Measurements from ENCODE around the gene ZNF865. TPM values are rescaled to one million over a fixed set of nuclear protein-coding genes. Genes with fewer than 3 reads are reported as not detected.

ZNF865 gene
- total RNA-seq, 3 donors from 2014 or later (not counting 1 experiment from before 2014, with no cell fraction given) = 18.5 to 22.1 (median 20.9) TPM

- H3K36me3 ChIP-seq (ENCODE audit: control insufficient read depth, insufficient read depth, low read length) = no peaks in the 10 kb centered on the region
- H3K4me3 ChIP-seq (ENCODE audit: low read length) = peak overlapping the region; percentile 71
- peak overlapping the region; percentile 100 for H3K4me3 Mint-ChIP-seq
- peaks cover 62% of the 10 kb centered on the region for H3K4me1 ChIP-seq (ENCODE audit: control insufficient read depth, insufficient read depth, low read length)
- no peak for TF ChIP-seq CTCF (IDR thresholded peaks at IDR 0.05)
- H3K9me3 ChIP-seq (ENCODE audit: control insufficient read depth, insufficient read depth, low read length) = no peaks in the 10 kb centered on the region
- intact Hi-C loops (cut with micrococcal nuclease) = loop anchor here (1.0 to 10.0 kb wide), 2 partner anchors 18 to 169 kb away; no protein-coding TSS in a partner anchor
- peak overlapping the region; percentile 100 for H3K27ac Mint-ChIP-seq
- DNase-seq = no peak
- H3K27me3 Mint-ChIP-seq (ENCODE audit: low read depth in 2 of 2) = no peaks in the 10 kb centered on the region
- no peaks in the 10 kb centered on the region for H3K36me3 Mint-ChIP-seq
- ATAC-seq = no peak
- peak overlapping the region; percentile 94 for H3K27ac ChIP-seq (ENCODE audit: low read length)
- peaks cover 47 to 58% of the 10 kb centered on the region in 2 donors for H3K4me1 Mint-ChIP-seq
- 66% methylated on average over 7 of the region's 7 CpGs for WGBS (ENCODE audit: insufficient coverage)
- no peaks in the 10 kb centered on the region for H3K9me3 Mint-ChIP-seq
- H3K27me3 ChIP-seq (ENCODE audit: control insufficient read depth, insufficient read depth, low read length) = no peaks in the 10 kb centered on the region
Measured at GRCh38 chr19:55635856-55636440, 30.5 kb downstream of the ZNF865 start.

- Histone ChIP-seq H3K27ac (ENCODE audit: low read length) (no peak overlapping the region), H3K4me1 (ENCODE audit: control insufficient read depth, insufficient read depth, low read length) (peaks cover 66% of the 10 kb centered on the region), H3K36me3 (ENCODE audit: control insufficient read depth, insufficient read depth, low read length) (no peaks in the 10 kb centered on the region), H3K4me3 (ENCODE audit: low read length) (no peak overlapping the region), H3K9me3 (ENCODE audit: control insufficient read depth, insufficient read depth, low read length) (no peaks in the 10 kb centered on the region), H3K27me3 (ENCODE audit: control insufficient read depth, insufficient read depth, low read length) (no peaks in the 10 kb centered on the region)
- 91% methylated on average over 4 of the region's 4 CpGs for WGBS (ENCODE audit: insufficient coverage)
- peak overlapping the region; percentile 100 for H3K27ac Mint-ChIP-seq
- intact Hi-C loops (cut with micrococcal nuclease) = loop anchor here (10.0 kb wide), 1 partner anchor 168 kb away; no protein-coding TSS in a partner anchor
- DNase-seq (no peak), ATAC-seq (no peak)
- H3K4me1 Mint-ChIP-seq = peaks cover 51 to 61% of the 10 kb centered on the region in 2 donors
- H3K9me3 Mint-ChIP-seq = no peaks in the 10 kb centered on the region
- peak overlapping the region; percentile 100 for H3K4me3 Mint-ChIP-seq
- H3K27me3 Mint-ChIP-seq (ENCODE audit: low read depth in 2 of 2) = no peaks in the 10 kb centered on the region
- no peaks in the 10 kb centered on the region for H3K36me3 Mint-ChIP-seq
- TF ChIP-seq CTCF (IDR thresholded peaks at IDR 0.05) = no peak
Measured at GRCh38 chr19:55636723-55637122, 31.3 kb downstream of the ZNF865 start.

GRCh38 chr19:55637534-55637933 lies 32.1 kb downstream of the ZNF865 start:
- Histone ChIP-seq H3K27ac (ENCODE audit: low read length) (no peak overlapping the region), H3K4me1 (ENCODE audit: control insufficient read depth, insufficient read depth, low read length) (peaks cover 68% of the 10 kb centered on the region), H3K4me3 (ENCODE audit: low read length) (no peak overlapping the region), H3K36me3 (ENCODE audit: control insufficient read depth, insufficient read depth, low read length) (no peaks in the 10 kb centered on the region), H3K9me3 (ENCODE audit: control insufficient read depth, insufficient read depth, low read length) (no peaks in the 10 kb centered on the region), H3K27me3 (ENCODE audit: control insufficient read depth, insufficient read depth, low read length) (no peaks in the 10 kb centered on the region)
- Mint-ChIP-seq H3K27me3 (ENCODE audit: low read depth in 2 of 2) (no peaks in the 10 kb centered on the region), H3K4me3 (peak overlapping the region; percentile 62), H3K9me3 (no peaks in the 10 kb centered on the region), H3K4me1 (peaks cover 52 to 61% of the 10 kb centered on the region in 2 donors), H3K27ac (peak overlapping the region; percentile 100), H3K36me3 (no peaks in the 10 kb centered on the region)
- no peak for DNase-seq
- no peak for TF ChIP-seq CTCF (IDR thresholded peaks at IDR 0.05)
- 80% methylated on average over 11 of the region's 11 CpGs for WGBS (ENCODE audit: insufficient coverage)
- intact Hi-C loops (cut with micrococcal nuclease) = loop anchor here (10.0 kb wide), 1 partner anchor 167 kb away; no protein-coding TSS in a partner anchor
- ATAC-seq = no peak

Data from natural killer cell (primary cell).